Measurements from ENCODE around the gene GGTA1. TPM values are rescaled to one million over a fixed set of nuclear protein-coding genes. Genes with fewer than 3 reads are reported as not detected.

GGTA1 gene
- total and polyA plus RNA-seq, 9 of the 15 experiments (the other 6 are each of a cell fraction or from before 2014, with no cell fraction given), result 0.04 to 0.15 TPM; not detected in 7

GRCh38 chr9:121541256-121541655 is 41.6 kb upstream of the GGTA1 start (continued):
- no peak for TF ChIP-seq MLX (CRISPR knock-in tag; conservative IDR thresholded peaks at IDR 0.05)
- TF ChIP-seq GATAD2B (IDR thresholded peaks at IDR 0.05; ENCODE audit: borderline replicate concordance), result no peak
- TF ChIP-seq, protein P1, sequence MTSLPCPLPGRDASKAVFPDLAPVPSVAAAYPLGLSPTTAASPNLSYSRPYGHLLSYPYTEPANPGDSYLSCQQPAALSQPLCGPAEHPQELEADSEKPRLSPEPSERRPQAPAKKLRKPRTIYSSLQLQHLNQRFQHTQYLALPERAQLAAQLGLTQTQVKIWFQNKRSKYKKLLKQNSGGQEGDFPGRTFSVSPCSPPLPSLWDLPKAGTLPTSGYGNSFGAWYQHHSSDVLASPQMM (CRISPR knock-in tag; IDR thresholded peaks at IDR 0.05), result no peak
- no peak for TF ChIP-seq ILF3 (IDR thresholded peaks at IDR 0.05; ENCODE audit: borderline replicate concordance)
- no peak for TF ChIP-seq BRCA1 (IDR thresholded peaks at IDR 0.05)
- TF ChIP-seq BRCA1 (CRISPR knock-in tag; IDR thresholded peaks at IDR 0.05), result no peak
- TF ChIP-seq, protein P2, sequence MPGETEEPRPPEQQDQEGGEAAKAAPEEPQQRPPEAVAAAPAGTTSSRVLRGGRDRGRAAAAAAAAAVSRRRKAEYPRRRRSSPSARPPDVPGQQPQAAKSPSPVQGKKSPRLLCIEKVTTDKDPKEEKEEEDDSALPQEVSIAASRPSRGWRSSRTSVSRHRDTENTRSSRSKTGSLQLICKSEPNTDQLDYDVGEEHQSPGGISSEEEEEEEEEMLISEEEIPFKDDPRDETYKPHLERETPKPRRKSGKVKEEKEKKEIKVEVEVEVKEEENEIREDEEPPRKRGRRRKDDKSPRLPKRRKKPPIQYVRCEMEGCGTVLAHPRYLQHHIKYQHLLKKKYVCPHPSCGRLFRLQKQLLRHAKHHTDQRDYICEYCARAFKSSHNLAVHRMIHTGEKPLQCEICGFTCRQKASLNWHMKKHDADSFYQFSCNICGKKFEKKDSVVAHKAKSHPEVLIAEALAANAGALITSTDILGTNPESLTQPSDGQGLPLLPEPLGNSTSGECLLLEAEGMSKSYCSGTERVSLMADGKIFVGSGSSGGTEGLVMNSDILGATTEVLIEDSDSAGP (CRISPR knock-in tag; IDR thresholded peaks at IDR 0.05), result no peak

- Histone ChIP-seq H3K9ac (ENCODE audit: insufficient read depth in 1 of 2, low read depth in 2 of 2, low read length in 2 of 2) (no peak overlapping the region), H3K36me3 (ENCODE audit: control insufficient read depth, insufficient read depth, low read length) (no peaks in the 10 kb centered on the region), H3K4me3 (no peak overlapping the region), H4K20me1 (replicated peaks; ENCODE audit: control insufficient read depth, insufficient read depth, low read length) (0 out of 2 replicates have a peak, but pooled peaks cover under 1% of the 10 kb centered on the region), H3K9me3 (replicated peaks; ENCODE audit: control insufficient read depth, insufficient read depth, low read depth, low read length) (no peaks in the 10 kb centered on the region), H3K4me1 (replicated peaks in 1 of 2; ENCODE audit: control insufficient read depth in 2 of 2, insufficient read depth in 2 of 2, low read length in 2 of 2) (no peaks in the 10 kb centered on the region; a peak in 1 of 5 replicates), H2AFZ (ENCODE audit: low read depth, low read length) (no peak overlapping the region), H3K9me1 (ENCODE audit: control insufficient read depth, insufficient read depth, low read length) (no peaks in the 10 kb centered on the region), H3K27me3 (ENCODE audit: control insufficient read depth in 2 of 2, insufficient read depth in 2 of 2, low read length in 2 of 2) (peaks cover 9 to 36% of the 10 kb centered on the region in 2 experiments; a peak in 4 of 5 replicates), H3K4me2 (ENCODE audit: insufficient read depth, low read length) (no peak overlapping the region), H3K79me2 (ENCODE audit: control insufficient read depth, insufficient read depth, low read length) (no peaks in the 10 kb centered on the region), H3K27ac (ENCODE audit: extremely low read depth, low read depth, low read length) (no peak overlapping the region)
- intact Hi-C loops (cut with micrococcal nuclease), result loop anchor here (10.0 kb wide), 1 partner anchor 323 kb away; no protein-coding TSS in a partner anchor
- no TSS peak for BruUV-seq (replicated peaks)
- in situ Hi-C loops (cut with MboI), result no loop called here
- no peak for DNase-seq (ENCODE audit: extremely low read depth in 1 of 4, low spot score in 3 of 4)
- WGBS (ENCODE audit: insufficient coverage, low coverage, missing lambda C conversion rate), result 3% methylated on average over 7 of the region's 7 CpGs
- ChIA-PET CTCF (ENCODE audit: low intra/inter-chr PET ratio) (no interaction called here), POLR2A (interaction anchor here (0.6 to 1.1 kb wide), 3 partner anchors 8 to 422 kb away, joined by 3 to 7 read pairs (median 3); no protein-coding TSS in a partner anchor)
- ATAC-seq, result peak; percentile 42; the same call in 2 of the 3 replicates
- TF ChIP-seq RAD21 (CRISPR knock-in tag; conservative IDR thresholded peaks at IDR 0.05 in 1 of 2, IDR thresholded peaks at IDR 0.05 in 1 of 2), result peak in 1 of 2 experiments; percentile 17; a peak in 1 of 4 replicates
- TF ChIP-seq, protein P3, sequence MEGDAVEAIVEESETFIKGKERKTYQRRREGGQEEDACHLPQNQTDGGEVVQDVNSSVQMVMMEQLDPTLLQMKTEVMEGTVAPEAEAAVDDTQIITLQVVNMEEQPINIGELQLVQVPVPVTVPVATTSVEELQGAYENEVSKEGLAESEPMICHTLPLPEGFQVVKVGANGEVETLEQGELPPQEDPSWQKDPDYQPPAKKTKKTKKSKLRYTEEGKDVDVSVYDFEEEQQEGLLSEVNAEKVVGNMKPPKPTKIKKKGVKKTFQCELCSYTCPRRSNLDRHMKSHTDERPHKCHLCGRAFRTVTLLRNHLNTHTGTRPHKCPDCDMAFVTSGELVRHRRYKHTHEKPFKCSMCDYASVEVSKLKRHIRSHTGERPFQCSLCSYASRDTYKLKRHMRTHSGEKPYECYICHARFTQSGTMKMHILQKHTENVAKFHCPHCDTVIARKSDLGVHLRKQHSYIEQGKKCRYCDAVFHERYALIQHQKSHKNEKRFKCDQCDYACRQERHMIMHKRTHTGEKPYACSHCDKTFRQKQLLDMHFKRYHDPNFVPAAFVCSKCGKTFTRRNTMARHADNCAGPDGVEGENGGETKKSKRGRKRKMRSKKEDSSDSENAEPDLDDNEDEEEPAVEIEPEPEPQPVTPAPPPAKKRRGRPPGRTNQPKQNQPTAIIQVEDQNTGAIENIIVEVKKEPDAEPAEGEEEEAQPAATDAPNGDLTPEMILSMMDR (IDR thresholded peaks at IDR 0.05 in 2 of 3, conservative IDR thresholded peaks at IDR 0.05 in 1 of 3; ENCODE audit: insufficient read depth in 2 of 3, low read depth in 1 of 3, low read length in 3 of 3), result peak in 2 of 3 experiments; percentile 16 to 18; a peak in 2 of 6 replicates
- TF ChIP-seq POLR2G (IDR thresholded peaks at IDR 0.05; ENCODE audit: low read depth, low read length), result no peak
- no peak for TF ChIP-seq RBM15 (IDR thresholded peaks at IDR 0.05; ENCODE audit: insufficient read depth, low read length)
- no peak for TF ChIP-seq GABPB2 (CRISPR knock-in tag; conservative IDR thresholded peaks at IDR 0.05)
- no peak for FAIRE-seq
These were observed 38.6 kb upstream of the GGTA1 start for GRCh38 chr9:121538221-121538620.
